ENCODE measurements around the gene CERT1.
A peak's percentile ranks its signal among the peaks of the same experiment; 100 is the strongest.
"Not testable (repeated sequence)": the region's sequence is repeated elsewhere in the genome, so short reads cannot be mapped to it uniquely, and the experiment has no call there.

CERT1 gene

GRCh38 chr5:75342836-75343235, 168.6 kb downstream of the CERT1 start:
- no peak for DNase-seq (ENCODE audit: low spot score)

GRCh38 chr5:75341934-75342333, 169.5 kb downstream of the CERT1 start:
- no peak for DNase-seq (ENCODE audit: low spot score)

GRCh38 chr5:75340714-75341478, 170.5 kb downstream of the CERT1 start:
- no peak for DNase-seq (ENCODE audit: low spot score)

GRCh38 chr5:75338408-75338807, 173.0 kb downstream of the CERT1 start:
- DNase-seq (ENCODE audit: low spot score), result no peak

- DNase-seq (ENCODE audit: low spot score), result no peak
These were observed 173.9 kb downstream of the CERT1 start for GRCh38 chr5:75337366-75338021.

GRCh38 chr5:75336615-75337336, 174.7 kb downstream of the CERT1 start, which contains the start of gene HMGCR:
HMGCR (plus strand) TSS chr5:75337220; CDS start chr5:75342606, 5,386 bp downstream.
- peak; percentile 87 for DNase-seq (ENCODE audit: low spot score)

- DNase-seq (ENCODE audit: low spot score), result peak; percentile 44
These were observed 175.3 kb downstream of the CERT1 start for GRCh38 chr5:75335952-75336614.

GRCh38 chr5:75335486-75335885, 175.9 kb downstream of the CERT1 start:
- no peak for DNase-seq (ENCODE audit: low spot score)

- not testable (repeated sequence) for DNase-seq (ENCODE audit: low spot score)
These were observed 177.0 kb downstream of the CERT1 start for GRCh38 chr5:75334413-75334812.

- DNase-seq (ENCODE audit: low spot score), result not testable (repeated sequence)
These were observed 177.7 kb downstream of the CERT1 start for GRCh38 chr5:75333759-75334158.

GRCh38 chr5:75331095-75332090, 180.0 kb downstream of the CERT1 start:
- peak; percentile 28 for DNase-seq (ENCODE audit: low spot score)

GRCh38 chr5:75330404-75330803, 181.0 kb downstream of the CERT1 start:
- no peak for DNase-seq (ENCODE audit: low spot score)

Measured in HuH-7 (cell line).